WTC11 (cell line): ENCODE measurements around the gene CRIP2.

Experiments used
- CREB1 ChIP-seq: sonication (generic); formaldehyde crosslinking; IDR thresholded peaks from 2 replicates; pipeline ENCODE4 v1.8.0; 2023; ENCODE audit warnings: mild to moderate bottlenecking, missing genetic modification reagents
- CTCF ChIP-seq: fragments of 200-600 bp; IDR thresholded peaks from 2 replicates; pipeline ENCODE4 v1.8.0; 2022; ENCODE audit warnings: antibody characterized with exemption
- NFYB ChIP-seq: sonication (generic); formaldehyde crosslinking; conservative IDR thresholded peaks from 2 replicates; pipeline ENCODE4 v1.8.0; 2022; ENCODE audit warnings: low read depth, missing genetic modification reagents
- NR1H2 ChIP-seq: sonication (generic); formaldehyde crosslinking; IDR thresholded peaks from 2 replicates; pipeline ENCODE4 v1.9.0; 2021; ENCODE audit warnings: mild to moderate bottlenecking, moderate library complexity, missing genetic modification reagents
- NR2C2 ChIP-seq: sonication (generic); formaldehyde crosslinking; IDR thresholded peaks from 2 replicates; pipeline ENCODE4 v1.8.0; 2022; ENCODE audit warnings: mild to moderate bottlenecking, missing genetic modification reagents

- no peak for TF ChIP-seq CREB1 (CRISPR knock-in tag)
- no peak for TF ChIP-seq NR1H2
- no peak for TF ChIP-seq CTCF
- TF ChIP-seq NFYB (CRISPR knock-in tag) = no peak
- TF ChIP-seq NR2C2 (CRISPR knock-in tag) = no peak
Measured at GRCh38 chr14:105436891-105437722, 37.5 kb upstream of the CRIP2 start.
